Measurements from ENCODE around the gene FOXP2. TPM values are rescaled to one million over a fixed set of nuclear protein-coding genes. Genes with fewer than 3 reads are reported as not detected.

The FOXP2 gene
- total RNA-seq, 1 experiment from 2014 or later: 0.17 TPM

GRCh38 chr7:114741911-114742310 is 327.3 kb downstream of the FOXP2 start:
- Mint-ChIP-seq H3K9me3 (no peaks in the 10 kb centered on the region), H3K4me3 (no peak overlapping the region), H3K36me3 (no peaks in the 10 kb centered on the region), H3K27me3 (ENCODE audit: low read depth) (no peaks in the 10 kb centered on the region), H3K4me1 (no peaks in the 10 kb centered on the region), H3K27ac (no peak overlapping the region)
- ATAC-seq (no peak), DNase-seq (ENCODE audit: low spot score) (no peak)
- TF ChIP-seq EMX1 (CRISPR knock-in tag; IDR thresholded peaks at IDR 0.05) (no peak), ATF6 (CRISPR knock-in tag; IDR thresholded peaks at IDR 0.05) (no peak), SMAD4 (CRISPR knock-in tag; IDR thresholded peaks at IDR 0.05) (no peak), TEAD4 (CRISPR knock-in tag; IDR thresholded peaks at IDR 0.05) (no peak), ZNF232 (CRISPR knock-in tag; IDR thresholded peaks at IDR 0.05) (no peak), FOXJ3 (CRISPR knock-in tag; IDR thresholded peaks at IDR 0.05; ENCODE audit: borderline replicate concordance) (no peak), JUN (CRISPR knock-in tag; IDR thresholded peaks at IDR 0.05) (no peak), PREB (CRISPR knock-in tag; IDR thresholded peaks at IDR 0.05; ENCODE audit: borderline replicate concordance) (no peak), TP53 (CRISPR knock-in tag; IDR thresholded peaks at IDR 0.05) (no peak), JAZF1 (CRISPR knock-in tag; IDR thresholded peaks at IDR 0.05) (no peak), ZNF396 (CRISPR knock-in tag; IDR thresholded peaks at IDR 0.05; ENCODE audit: borderline replicate concordance) (no peak), ZMAT4 (CRISPR knock-in tag; IDR thresholded peaks at IDR 0.05) (no peak), NFATC4 (CRISPR knock-in tag; IDR thresholded peaks at IDR 0.05) (no peak)
- TF ChIP-seq, protein P1, sequence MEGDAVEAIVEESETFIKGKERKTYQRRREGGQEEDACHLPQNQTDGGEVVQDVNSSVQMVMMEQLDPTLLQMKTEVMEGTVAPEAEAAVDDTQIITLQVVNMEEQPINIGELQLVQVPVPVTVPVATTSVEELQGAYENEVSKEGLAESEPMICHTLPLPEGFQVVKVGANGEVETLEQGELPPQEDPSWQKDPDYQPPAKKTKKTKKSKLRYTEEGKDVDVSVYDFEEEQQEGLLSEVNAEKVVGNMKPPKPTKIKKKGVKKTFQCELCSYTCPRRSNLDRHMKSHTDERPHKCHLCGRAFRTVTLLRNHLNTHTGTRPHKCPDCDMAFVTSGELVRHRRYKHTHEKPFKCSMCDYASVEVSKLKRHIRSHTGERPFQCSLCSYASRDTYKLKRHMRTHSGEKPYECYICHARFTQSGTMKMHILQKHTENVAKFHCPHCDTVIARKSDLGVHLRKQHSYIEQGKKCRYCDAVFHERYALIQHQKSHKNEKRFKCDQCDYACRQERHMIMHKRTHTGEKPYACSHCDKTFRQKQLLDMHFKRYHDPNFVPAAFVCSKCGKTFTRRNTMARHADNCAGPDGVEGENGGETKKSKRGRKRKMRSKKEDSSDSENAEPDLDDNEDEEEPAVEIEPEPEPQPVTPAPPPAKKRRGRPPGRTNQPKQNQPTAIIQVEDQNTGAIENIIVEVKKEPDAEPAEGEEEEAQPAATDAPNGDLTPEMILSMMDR (IDR thresholded peaks at IDR 0.05): no peak
- TF ChIP-seq, protein P2, sequence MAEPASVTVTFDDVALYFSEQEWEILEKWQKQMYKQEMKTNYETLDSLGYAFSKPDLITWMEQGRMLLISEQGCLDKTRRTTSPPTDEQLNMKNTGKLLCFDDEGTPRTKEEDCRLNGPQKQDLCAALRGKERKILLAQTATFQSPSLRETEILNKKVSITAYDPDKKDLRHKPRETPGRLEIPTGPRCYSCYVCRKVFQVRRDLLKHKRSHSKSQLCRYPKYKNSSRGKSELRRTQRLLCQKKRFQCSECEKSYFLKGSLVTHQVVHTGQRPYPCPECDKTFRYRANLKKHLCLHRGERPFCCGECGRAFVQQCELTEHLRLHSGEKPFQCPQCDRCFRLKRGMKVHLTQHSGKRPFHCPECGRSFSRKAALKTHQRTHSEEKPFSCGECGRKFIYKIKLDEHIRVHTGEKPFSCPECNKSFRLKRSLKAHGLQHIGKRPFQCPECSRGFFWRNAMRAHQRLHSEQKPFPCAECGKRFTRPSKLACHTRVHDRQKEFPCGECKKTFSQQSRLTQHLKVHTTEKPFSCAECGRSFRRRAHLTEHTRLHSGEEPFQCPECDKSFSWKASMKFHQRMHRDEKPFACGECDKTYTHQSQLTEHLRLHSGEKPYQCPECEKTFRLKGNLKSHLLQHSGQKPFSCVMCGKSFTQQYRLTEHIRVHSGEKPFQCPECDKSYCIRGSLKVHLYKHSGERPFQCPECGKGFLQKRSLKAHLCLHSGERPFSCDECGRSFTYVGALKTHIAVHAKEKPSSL (CRISPR knock-in tag; conservative IDR thresholded peaks at IDR 0.05): no peak
- TF ChIP-seq, protein P3, sequence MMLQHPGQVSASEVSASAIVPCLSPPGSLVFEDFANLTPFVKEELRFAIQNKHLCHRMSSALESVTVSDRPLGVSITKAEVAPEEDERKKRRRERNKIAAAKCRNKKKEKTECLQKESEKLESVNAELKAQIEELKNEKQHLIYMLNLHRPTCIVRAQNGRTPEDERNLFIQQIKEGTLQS (CRISPR knock-in tag; conservative IDR thresholded peaks at IDR 0.05): no peak
- ChIA-PET POLR2A (no interaction called here), CTCF (no interaction called here)

Small RNA genes lying within 50 kb of the gene (microRNA-seq; reads per million reads assigned to microRNA genes)
- not detected for gene MIR3666 (ENCODE audit: borderline number of aligned reads)

Measured in WTC11 (cell line).